Tibial nerve (tissue), 4 donors: Measurements from ENCODE around the gene EMX1.

ENCODE experiments used
- EP300 ChIP-seq, 2 donors: sonication (generic); formaldehyde crosslinking; IDR thresholded peaks; one replicate each; pipeline ENCODE4 v1.6.1; 2017; ENCODE audit warnings: antibody characterized with exemption in 2 of 2, mild to moderate bottlenecking in 1 of 2
- POLR2A ChIP-seq, 2 donors: fragments of 450-650 bp; IDR thresholded peaks; one replicate each; pipeline ENCODE4 v1.6.1; 2017; ENCODE audit warnings: antibody characterized with exemption in 2 of 2, mild to moderate bottlenecking in 2 of 2, moderate library complexity in 2 of 2
- TF ChIP-seq, protein P1 (sequence below), 5 experiments: fragments of 200-600 bp in 3 of 5; fragments of 450-650 bp in 2 of 5; sonication (generic) in 3 of 5; IDR thresholded peaks; one replicate each; pipeline ENCODE4 v1.5.1; 2016 to 2019; ENCODE audit warnings: antibody characterized with exemption in 5 of 5, mild to moderate bottlenecking in 3 of 5, moderate library complexity in 2 of 5

DNA sequence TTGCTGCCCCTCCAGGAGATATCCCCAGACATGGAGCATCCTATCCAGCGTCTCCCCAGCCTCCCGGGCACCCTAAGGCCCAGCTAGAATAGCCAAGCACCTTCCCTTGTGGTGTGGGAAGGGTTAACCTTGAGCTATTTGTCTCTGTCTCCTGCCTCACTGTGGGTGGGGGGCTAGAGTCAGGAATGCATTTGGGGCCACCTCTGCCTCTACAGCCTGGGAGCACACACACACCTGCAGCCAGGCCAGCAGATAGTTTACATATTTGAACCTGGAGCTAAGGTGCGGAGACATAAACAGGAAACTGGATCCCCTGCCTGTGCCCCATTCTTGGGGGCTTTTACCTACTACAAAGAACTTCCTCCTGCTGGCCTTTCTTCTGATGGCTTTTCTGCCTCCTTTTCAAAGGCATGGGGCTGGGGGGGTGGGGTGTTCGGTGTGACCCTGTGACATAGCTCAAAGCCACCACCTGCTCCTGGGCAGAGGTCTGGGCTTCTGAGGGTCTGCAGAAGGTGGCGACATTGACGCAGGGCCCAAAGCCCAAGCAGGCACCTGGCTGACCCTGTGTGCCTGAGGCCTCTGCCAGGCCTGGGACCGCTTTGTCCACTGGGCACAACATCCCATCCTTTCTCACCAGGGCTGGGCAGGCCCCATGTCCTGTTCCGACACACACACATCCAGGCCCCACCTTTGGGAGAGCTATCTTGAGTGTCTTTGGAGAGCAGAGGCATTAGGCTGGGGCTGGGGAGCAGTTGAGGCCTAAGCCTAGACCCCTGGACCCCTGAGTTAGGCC is 34.2 kb downstream of the EMX1 start:
- TF ChIP-seq, protein P1, sequence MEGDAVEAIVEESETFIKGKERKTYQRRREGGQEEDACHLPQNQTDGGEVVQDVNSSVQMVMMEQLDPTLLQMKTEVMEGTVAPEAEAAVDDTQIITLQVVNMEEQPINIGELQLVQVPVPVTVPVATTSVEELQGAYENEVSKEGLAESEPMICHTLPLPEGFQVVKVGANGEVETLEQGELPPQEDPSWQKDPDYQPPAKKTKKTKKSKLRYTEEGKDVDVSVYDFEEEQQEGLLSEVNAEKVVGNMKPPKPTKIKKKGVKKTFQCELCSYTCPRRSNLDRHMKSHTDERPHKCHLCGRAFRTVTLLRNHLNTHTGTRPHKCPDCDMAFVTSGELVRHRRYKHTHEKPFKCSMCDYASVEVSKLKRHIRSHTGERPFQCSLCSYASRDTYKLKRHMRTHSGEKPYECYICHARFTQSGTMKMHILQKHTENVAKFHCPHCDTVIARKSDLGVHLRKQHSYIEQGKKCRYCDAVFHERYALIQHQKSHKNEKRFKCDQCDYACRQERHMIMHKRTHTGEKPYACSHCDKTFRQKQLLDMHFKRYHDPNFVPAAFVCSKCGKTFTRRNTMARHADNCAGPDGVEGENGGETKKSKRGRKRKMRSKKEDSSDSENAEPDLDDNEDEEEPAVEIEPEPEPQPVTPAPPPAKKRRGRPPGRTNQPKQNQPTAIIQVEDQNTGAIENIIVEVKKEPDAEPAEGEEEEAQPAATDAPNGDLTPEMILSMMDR (IDR thresholded peaks at IDR 0.05), result no peak
- TF ChIP-seq EP300 (IDR thresholded peaks at IDR 0.05) (no peak), POLR2A (IDR thresholded peaks at IDR 0.05) (no peak)
